Sigmoid colon (tissue), 3 donors: ENCODE measurements around the gene WNT1.

Experiments
- POLR2A ChIP-seq, 2 donors: fragments of 450-650 bp; IDR thresholded peaks; one replicate each; pipeline ENCODE4 v1.6.1; 2016; ENCODE audit warnings: antibody characterized with exemption in 2 of 2, mild to moderate bottlenecking in 2 of 2, moderate library complexity in 2 of 2
- TF ChIP-seq, protein P1 (sequence below), 4 experiments: fragments of 450-650 bp in 3 of 4; fragments of 200-600 bp in 1 of 4; IDR thresholded peaks; one replicate each; pipeline ENCODE4 v1.5.1; 2016 to 2019; ENCODE audit warnings: antibody characterized with exemption in 4 of 4, mild to moderate bottlenecking in 3 of 4, moderate library complexity in 2 of 4

DNA sequence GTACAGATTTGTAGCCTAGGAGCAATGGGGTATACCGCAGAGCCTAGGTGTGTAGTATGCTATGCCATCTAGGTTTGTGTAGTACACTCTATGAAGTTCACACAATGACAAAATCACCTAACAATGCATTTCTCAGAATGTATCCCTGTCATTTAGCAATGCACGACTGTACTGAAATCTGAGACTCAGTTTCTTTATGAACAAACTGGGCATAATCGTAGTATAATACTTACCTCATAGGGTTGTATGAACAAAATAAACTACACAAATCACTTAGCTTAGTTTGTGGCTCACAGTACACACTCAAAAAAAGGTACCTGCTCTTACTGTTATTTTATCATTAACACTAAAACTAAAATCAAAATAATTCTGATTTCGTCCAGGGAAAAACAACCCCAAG, 47.3 kb downstream of the WNT1 start:
- TF ChIP-seq, protein P1, sequence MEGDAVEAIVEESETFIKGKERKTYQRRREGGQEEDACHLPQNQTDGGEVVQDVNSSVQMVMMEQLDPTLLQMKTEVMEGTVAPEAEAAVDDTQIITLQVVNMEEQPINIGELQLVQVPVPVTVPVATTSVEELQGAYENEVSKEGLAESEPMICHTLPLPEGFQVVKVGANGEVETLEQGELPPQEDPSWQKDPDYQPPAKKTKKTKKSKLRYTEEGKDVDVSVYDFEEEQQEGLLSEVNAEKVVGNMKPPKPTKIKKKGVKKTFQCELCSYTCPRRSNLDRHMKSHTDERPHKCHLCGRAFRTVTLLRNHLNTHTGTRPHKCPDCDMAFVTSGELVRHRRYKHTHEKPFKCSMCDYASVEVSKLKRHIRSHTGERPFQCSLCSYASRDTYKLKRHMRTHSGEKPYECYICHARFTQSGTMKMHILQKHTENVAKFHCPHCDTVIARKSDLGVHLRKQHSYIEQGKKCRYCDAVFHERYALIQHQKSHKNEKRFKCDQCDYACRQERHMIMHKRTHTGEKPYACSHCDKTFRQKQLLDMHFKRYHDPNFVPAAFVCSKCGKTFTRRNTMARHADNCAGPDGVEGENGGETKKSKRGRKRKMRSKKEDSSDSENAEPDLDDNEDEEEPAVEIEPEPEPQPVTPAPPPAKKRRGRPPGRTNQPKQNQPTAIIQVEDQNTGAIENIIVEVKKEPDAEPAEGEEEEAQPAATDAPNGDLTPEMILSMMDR (IDR thresholded peaks at IDR 0.05), result no peak
- no peak for TF ChIP-seq POLR2A (IDR thresholded peaks at IDR 0.05)
